ENCODE data around the gene TMEM151B. TPM values are rescaled to one million over a fixed set of nuclear protein-coding genes. Genes with fewer than 3 reads are reported as not detected.

TMEM151B gene
- polyA plus RNA-seq, 2 of the 4 experiments (the other 2 are of a cell fraction) = 0.01 TPM; not detected in 1

DNA sequence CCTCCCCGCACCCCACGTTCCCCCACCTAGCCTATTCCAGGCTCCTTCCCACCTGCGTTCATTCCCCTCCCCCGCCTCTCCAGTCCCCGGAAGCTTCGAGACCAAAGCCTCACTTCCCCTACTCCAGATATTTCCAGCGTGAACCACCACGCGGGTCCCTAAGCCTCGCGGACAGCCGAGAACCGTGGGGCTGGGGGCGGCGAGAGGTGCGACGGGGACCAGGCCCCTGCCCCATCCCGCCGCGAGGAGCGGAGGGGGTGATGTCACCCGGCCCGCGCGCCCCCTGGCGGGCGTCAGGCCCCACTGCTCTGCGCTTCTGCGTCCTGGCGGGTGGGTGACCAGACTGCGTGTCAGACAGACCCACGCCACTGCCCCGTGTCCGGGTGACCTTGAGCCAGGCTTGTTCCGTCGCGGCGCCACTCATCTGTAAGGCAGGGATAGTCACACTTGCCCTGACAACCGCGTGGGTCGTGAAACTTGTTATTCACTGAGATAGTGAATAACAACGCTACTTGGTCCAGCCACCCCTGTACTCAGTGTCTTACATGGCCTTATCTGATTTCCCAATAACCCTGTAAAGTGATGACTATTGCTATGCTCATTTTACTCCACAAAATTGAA lies 32.3 kb upstream of the TMEM151B start (continued):
- 0 out of 2 replicates have a peak, but pooled peaks have one; percentile 32 for TF ChIP-seq TFCP2L1 (CRISPR knock-in tag; IDR thresholded peaks at IDR 0.05)

DNA sequence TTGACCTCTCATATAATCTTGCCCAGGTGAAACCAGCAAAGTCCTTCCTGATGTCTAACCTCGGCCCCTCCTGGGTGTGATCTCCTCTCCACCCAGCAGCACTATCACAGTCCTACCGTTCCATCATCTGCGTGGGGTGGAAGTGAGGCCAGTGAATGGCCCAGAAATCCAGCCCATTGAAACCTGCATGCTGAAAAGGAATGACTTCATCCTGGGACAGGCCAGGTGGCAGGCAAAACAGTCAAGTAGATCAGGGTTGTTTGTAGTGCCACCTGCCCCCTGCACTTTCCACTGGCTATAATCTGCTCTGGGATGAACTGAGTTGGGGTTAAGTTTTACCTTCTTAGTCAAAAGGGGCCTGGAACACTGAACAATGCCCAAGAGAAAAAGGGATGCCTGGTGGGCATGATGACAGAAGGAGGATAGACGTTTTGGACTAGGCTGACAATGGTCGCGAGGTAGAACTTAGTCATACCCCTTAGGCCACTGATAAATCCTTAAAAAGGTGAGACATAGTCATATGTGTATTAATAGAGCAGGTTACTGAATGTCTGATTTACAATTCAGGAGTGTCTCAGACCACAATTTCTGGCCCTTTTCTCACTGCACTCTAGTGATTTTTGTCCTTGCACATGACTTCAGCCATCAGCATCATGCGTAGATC lies 31.4 kb upstream of the TMEM151B start:
- DNase-seq (ENCODE audit: low read depth in 1 of 2, low spot score in 1 of 2) (no peak), FAIRE-seq (no peak), ATAC-seq (no peak)
- Histone ChIP-seq H3K4me2 (no peak overlapping the region; the same call in 2 of the 3 replicates), H3K4me1 (peaks cover 37% of the 10 kb centered on the region), H3K27ac (0 out of 6 replicates have a peak overlapping the region, but pooled peaks of 1 of the 2 experiments have one; percentile 16), H3K4me3 (no peak overlapping the region), H3K9me3 (no peaks in the 10 kb centered on the region)
- ChIA-PET CTCF (interaction anchor here (0.6 to 8.4 kb wide), 5 partner anchors 8 to 69 kb away, joined by 3 to 111 read pairs (median 19); partner anchors contain the start of genes HSP90AB1 and SLC29A1), POLR2A (interaction anchor here (1.1 kb wide), 1 partner anchor 9 kb away, joined by 3 read pairs; no protein-coding TSS in a partner anchor)
- WGBS (ENCODE audit: missing lambda C conversion rate) = 73% methylated on average over 7 of the region's 7 CpGs
- TF ChIP-seq MAFK (IDR thresholded peaks at IDR 0.05; ENCODE audit: partially characterized antibody) = no peak
- TF ChIP-seq, protein P1, sequence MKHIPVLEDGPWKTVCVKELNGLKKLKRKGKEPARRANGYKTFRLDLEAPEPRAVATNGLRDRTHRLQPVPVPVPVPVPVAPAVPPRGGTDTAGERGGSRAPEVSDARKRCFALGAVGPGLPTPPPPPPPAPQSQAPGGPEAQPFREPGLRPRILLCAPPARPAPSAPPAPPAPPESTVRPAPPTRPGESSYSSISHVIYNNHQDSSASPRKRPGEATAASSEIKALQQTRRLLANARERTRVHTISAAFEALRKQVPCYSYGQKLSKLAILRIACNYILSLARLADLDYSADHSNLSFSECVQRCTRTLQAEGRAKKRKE (CRISPR knock-in tag; IDR thresholded peaks at IDR 0.05; ENCODE audit: low read depth) = no peak
- no peak for TF ChIP-seq SMC3 (IDR thresholded peaks at IDR 0.05)
- TF ChIP-seq, protein P2, sequence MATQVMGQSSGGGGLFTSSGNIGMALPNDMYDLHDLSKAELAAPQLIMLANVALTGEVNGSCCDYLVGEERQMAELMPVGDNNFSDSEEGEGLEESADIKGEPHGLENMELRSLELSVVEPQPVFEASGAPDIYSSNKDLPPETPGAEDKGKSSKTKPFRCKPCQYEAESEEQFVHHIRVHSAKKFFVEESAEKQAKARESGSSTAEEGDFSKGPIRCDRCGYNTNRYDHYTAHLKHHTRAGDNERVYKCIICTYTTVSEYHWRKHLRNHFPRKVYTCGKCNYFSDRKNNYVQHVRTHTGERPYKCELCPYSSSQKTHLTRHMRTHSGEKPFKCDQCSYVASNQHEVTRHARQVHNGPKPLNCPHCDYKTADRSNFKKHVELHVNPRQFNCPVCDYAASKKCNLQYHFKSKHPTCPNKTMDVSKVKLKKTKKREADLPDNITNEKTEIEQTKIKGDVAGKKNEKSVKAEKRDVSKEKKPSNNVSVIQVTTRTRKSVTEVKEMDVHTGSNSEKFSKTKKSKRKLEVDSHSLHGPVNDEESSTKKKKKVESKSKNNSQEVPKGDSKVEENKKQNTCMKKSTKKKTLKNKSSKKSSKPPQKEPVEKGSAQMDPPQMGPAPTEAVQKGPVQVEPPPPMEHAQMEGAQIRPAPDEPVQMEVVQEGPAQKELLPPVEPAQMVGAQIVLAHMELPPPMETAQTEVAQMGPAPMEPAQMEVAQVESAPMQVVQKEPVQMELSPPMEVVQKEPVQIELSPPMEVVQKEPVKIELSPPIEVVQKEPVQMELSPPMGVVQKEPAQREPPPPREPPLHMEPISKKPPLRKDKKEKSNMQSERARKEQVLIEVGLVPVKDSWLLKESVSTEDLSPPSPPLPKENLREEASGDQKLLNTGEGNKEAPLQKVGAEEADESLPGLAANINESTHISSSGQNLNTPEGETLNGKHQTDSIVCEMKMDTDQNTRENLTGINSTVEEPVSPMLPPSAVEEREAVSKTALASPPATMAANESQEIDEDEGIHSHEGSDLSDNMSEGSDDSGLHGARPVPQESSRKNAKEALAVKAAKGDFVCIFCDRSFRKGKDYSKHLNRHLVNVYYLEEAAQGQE (IDR thresholded peaks at IDR 0.05) = no peak
- no peak for TF ChIP-seq ZFP36 (IDR thresholded peaks at IDR 0.05; ENCODE audit: borderline replicate concordance, partially characterized antibody)
- TF ChIP-seq POLR2AphosphoS2 (conservative IDR thresholded peaks at IDR 0.05; ENCODE audit: low read length) = no peak
- TF ChIP-seq, protein P3, sequence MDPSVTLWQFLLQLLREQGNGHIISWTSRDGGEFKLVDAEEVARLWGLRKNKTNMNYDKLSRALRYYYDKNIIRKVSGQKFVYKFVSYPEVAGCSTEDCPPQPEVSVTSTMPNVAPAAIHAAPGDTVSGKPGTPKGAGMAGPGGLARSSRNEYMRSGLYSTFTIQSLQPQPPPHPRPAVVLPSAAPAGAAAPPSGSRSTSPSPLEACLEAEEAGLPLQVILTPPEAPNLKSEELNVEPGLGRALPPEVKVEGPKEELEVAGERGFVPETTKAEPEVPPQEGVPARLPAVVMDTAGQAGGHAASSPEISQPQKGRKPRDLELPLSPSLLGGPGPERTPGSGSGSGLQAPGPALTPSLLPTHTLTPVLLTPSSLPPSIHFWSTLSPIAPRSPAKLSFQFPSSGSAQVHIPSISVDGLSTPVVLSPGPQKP (IDR thresholded peaks at IDR 0.05; ENCODE audit: low read depth, low read length) = no peak
- no peak for TF ChIP-seq NFE2L2 (conservative IDR thresholded peaks at IDR 0.05; ENCODE audit: low read length)
- no peak for TF ChIP-seq TP53 (CRISPR knock-in tag; IDR thresholded peaks at IDR 0.05)
- TF ChIP-seq KDM5A (IDR thresholded peaks at IDR 0.05) = no peak
- TF ChIP-seq NPAS2 (CRISPR knock-in tag; IDR thresholded peaks at IDR 0.05; ENCODE audit: borderline replicate concordance) = no peak
- no peak for TF ChIP-seq RFX5 (IDR thresholded peaks at IDR 0.05)
- TF ChIP-seq, protein P4, sequence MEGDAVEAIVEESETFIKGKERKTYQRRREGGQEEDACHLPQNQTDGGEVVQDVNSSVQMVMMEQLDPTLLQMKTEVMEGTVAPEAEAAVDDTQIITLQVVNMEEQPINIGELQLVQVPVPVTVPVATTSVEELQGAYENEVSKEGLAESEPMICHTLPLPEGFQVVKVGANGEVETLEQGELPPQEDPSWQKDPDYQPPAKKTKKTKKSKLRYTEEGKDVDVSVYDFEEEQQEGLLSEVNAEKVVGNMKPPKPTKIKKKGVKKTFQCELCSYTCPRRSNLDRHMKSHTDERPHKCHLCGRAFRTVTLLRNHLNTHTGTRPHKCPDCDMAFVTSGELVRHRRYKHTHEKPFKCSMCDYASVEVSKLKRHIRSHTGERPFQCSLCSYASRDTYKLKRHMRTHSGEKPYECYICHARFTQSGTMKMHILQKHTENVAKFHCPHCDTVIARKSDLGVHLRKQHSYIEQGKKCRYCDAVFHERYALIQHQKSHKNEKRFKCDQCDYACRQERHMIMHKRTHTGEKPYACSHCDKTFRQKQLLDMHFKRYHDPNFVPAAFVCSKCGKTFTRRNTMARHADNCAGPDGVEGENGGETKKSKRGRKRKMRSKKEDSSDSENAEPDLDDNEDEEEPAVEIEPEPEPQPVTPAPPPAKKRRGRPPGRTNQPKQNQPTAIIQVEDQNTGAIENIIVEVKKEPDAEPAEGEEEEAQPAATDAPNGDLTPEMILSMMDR (IDR thresholded peaks at IDR 0.05) = no peak
- TF ChIP-seq KDM1A (IDR thresholded peaks at IDR 0.05; ENCODE audit: low read depth) = no peak
- TF ChIP-seq, protein P5, sequence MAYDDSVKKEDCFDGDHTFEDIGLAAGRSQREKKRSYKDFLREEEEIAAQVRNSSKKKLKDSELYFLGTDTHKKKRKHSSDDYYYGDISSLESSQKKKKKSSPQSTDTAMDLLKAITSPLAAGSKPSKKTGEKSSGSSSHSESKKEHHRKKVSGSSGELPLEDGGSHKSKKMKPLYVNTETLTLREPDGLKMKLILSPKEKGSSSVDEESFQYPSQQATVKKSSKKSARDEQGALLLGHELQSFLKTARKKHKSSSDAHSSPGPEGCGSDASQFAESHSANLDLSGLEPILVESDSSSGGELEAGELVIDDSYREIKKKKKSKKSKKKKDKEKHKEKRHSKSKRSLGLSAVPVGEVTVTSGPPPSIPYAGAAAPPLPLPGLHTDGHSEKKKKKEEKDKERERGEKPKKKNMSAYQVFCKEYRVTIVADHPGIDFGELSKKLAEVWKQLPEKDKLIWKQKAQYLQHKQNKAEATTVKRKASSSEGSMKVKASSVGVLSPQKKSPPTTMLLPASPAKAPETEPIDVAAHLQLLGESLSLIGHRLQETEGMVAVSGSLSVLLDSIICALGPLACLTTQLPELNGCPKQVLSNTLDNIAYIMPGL (CRISPR knock-in tag; IDR thresholded peaks at IDR 0.05; ENCODE audit: borderline replicate concordance) = no peak
- TF ChIP-seq, protein P6, sequence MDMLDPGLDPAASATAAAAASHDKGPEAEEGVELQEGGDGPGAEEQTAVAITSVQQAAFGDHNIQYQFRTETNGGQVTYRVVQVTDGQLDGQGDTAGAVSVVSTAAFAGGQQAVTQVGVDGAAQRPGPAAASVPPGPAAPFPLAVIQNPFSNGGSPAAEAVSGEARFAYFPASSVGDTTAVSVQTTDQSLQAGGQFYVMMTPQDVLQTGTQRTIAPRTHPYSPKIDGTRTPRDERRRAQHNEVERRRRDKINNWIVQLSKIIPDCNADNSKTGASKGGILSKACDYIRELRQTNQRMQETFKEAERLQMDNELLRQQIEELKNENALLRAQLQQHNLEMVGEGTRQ (IDR thresholded peaks at IDR 0.05) = no peak
- TF ChIP-seq, protein P7, sequence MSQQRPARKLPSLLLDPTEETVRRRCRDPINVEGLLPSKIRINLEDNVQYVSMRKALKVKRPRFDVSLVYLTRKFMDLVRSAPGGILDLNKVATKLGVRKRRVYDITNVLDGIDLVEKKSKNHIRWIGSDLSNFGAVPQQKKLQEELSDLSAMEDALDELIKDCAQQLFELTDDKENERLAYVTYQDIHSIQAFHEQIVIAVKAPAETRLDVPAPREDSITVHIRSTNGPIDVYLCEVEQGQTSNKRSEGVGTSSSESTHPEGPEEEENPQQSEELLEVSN (IDR thresholded peaks at IDR 0.05; ENCODE audit: borderline replicate concordance, low read depth) = no peak
- no peak for TF ChIP-seq CBX2 (IDR thresholded peaks at IDR 0.05; ENCODE audit: borderline replicate concordance, low read depth)
- no peak for TF ChIP-seq HDAC2 (IDR thresholded peaks at IDR 0.05)
- no peak for TF ChIP-seq BHLHE40 (IDR thresholded peaks at IDR 0.05; ENCODE audit: low read depth, low read length)
